NCI-H510A treated with DMSO at 0.1 percent for 48 hours (cell line): Measurements from ENCODE around the gene CGNL1.

Experiments used
- DNase-seq: peaks from one replicate; lab custom pipeline; 2025; lab: John Stamatoyannopoulos, UW

Gene CGNL1

DNA sequence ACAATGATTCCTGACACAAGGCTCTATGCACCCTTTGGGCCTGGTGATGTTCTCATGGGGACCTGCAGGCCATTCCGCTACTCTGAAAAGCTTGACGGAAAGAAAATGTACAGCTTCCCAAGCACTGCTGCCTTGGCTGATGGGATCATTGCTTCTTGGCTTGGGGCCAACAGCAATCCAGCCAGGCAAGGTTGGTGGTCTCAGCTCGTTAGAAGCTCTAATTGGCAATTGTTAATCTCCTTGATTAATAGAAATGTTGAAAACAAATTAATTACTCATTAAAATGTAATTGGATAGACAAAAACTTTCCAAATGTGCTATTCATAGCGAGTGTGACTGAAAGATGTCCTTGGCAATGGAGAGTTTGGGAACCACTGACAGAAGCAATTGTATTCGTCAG lies 199.1 kb downstream of the CGNL1 start:
- no peak for DNase-seq

DNA sequence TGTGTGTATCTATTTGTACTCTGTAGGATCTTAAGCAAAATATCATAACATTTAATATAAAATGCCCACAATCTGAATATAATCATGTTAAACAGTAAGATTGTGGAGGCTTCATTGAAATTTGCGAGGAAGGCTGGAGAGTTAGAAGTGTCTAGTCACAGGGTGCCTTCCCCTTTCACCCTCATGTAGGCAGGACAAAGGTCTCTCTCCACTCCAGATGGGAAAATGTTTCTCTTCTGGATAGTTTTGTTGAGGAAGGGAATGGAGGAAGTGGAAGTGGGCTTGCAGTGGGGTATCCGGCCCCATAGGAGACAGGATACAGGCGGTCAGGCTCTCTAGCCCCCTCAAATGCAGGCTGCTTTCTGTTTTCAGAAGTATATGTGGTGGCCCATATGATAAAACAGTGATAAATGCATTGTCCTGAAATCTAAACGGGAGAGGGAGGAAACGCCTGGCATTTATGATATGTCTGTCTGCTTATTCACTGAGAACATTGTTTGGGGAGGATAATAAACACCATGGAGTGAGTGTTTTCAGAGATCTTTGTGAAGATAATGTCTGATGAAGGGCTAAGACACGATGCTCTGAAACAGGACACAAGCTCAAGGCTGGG lies 202.1 kb downstream of the CGNL1 start:
- DNase-seq = no peak

- no peak for DNase-seq
Measured at GRCh38 chr15:57580428-57580827, 204.1 kb downstream of the CGNL1 start.

GRCh38 chr15:57580866-57581265 lies 204.6 kb downstream of the CGNL1 start:
- no peak for DNase-seq

GRCh38 chr15:57582090-57582489 lies 205.8 kb downstream of the CGNL1 start:
- DNase-seq = no peak

DNA sequence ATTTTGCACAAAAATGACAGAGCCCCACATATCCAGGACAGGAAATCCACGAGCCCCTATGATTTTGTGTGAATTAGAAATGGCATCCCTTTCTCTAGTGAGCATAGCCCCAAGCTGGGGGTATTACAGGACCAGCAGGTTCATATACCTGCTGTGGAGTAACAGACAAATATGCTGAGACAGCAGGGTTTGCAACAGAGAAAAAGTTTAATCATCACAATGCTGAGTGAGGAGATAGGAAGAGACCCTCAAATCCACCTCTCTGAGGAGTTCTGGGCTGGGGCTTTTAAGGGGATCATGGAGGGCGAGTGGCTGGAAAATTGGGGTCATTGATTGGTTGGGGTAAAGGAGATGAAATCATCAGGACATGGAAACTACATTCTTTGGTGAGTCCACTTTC lies 207.0 kb downstream of the CGNL1 start:
- no peak for DNase-seq

GRCh38 chr15:57583720-57584119 lies 207.4 kb downstream of the CGNL1 start:
- no peak for DNase-seq

DNA sequence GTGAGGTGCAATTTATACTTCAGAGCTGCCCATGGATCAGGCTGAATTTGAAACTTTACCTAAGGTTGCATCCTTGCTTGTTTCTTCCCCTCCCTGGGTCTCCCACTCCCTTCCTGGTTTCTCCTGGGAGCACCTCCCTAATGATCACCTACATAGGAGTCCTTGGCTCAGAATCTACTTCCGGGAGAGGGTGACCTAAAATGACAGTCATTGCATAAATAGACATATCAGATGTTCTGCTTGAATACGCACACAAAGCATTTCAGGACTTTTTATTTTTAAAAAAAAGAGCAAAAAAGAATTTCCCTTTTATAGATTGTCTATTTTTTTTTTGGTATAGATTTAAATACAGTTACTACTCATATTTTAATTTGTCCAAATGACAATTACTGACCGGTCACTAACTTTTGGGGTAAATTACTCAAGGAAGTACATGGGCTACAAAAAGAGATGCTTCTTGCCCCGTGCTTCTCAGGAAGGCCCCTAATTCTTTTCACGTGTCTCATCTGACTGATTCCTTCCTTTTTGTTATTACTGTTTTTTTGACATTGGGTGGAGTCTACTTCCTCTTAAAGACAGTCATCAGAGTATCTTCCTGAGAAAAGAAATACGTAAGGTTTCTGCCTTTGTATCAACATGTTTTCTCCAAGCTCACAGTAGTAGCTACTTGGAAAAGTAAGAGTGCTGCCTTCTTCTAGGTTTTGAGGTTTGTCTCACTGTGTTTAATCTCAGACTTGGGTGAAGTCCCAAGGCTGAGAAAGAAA lies 210.5 kb downstream of the CGNL1 start:
- no peak for DNase-seq

- DNase-seq = no peak
Measured at GRCh38 chr15:57589281-57589680, 213.0 kb downstream of the CGNL1 start.

DNA sequence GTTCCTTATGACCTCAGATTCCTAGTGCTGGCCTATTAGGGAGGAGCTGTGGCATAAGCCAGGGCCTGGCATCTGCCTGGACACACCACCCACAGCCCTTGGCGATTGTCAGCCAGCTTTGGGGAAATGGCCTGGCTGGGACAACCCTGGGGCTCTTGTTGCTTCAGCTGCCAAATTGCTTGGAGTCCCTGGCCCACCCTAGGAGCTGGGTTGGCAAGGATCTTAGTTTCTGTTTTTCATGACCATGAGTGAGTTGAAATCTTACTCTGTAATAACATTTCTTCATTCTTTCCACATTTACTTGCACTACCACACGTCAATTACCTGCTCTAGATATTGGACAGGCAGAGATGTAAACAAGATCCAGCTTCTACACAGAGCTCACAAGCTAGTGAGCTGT lies 213.4 kb downstream of the CGNL1 start:
- no peak for DNase-seq

- peak; percentile 5 for DNase-seq
Measured at GRCh38 chr15:57591237-57591821, 215.0 kb downstream of the CGNL1 start.

- no peak for DNase-seq
Measured at GRCh38 chr15:57591822-57592367, 215.6 kb downstream of the CGNL1 start, which contains the start of gene MYZAP. MYZAP (plus strand) TSS chr15:57591904; CDS start chr15:57592035, 131 bp downstream.

- no peak for DNase-seq
Measured at GRCh38 chr15:57592426-57592825, 216.1 kb downstream of the CGNL1 start.

- no peak for DNase-seq
Measured at GRCh38 chr15:57592836-57593420, 216.6 kb downstream of the CGNL1 start.

- no peak for DNase-seq
Measured at GRCh38 chr15:57594479-57594878, 218.2 kb downstream of the CGNL1 start.

GRCh38 chr15:57595011-57595866 lies 218.9 kb downstream of the CGNL1 start:
- no peak for DNase-seq

GRCh38 chr15:57596301-57596855 lies 220.1 kb downstream of the CGNL1 start:
- DNase-seq = no peak

DNA sequence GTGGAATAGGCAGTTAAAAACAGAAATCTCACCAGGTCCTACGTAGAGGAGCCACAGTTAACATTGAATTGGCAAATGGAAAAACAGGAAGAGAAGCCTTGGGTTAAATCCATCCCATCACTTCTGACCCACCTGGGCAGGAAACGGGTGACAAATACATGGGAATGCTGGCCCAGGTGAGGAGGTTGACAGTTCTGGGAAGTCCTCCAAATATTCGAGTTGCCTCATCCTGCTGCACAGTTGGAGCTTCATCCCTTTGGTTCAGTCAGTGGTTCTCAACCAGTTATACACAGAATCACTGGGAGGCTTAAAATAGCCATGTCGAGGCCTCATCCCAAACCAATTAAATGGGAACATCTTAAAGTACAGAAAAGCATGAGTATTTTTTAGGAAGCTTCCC lies 220.7 kb downstream of the CGNL1 start:
- DNase-seq = no peak

- no peak for DNase-seq
Measured at GRCh38 chr15:57597431-57597830, 221.1 kb downstream of the CGNL1 start.

GRCh38 chr15:57598346-57598745 lies 222.0 kb downstream of the CGNL1 start:
- DNase-seq = no peak

DNA sequence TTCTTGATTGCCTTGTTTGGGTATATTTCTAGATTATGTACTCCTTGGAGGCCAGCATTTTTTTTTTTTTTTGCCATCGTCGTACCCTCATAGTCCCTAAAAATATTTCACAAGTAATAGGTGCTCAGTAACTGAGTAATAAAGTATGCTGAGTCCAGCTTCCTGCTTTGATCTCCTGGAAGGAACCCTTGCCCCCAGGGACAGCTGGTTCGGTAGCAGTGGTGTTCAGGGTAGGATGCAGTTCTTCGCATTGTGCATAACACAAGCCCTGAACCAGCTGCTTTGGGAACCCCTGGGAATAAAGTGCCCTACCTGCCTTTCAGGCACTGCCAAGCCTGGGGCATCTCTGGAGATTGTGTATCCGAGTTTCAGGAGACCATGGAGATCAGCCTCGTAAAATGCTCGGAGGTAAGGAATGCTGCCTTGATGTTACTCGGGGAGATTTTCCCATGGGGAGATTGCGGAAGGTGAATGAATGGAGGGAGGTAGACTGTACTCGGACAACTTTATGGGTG lies 223.0 kb downstream of the CGNL1 start:
- no peak for DNase-seq
